SK-N-DZ (cell line): ENCODE results near the gene LAIR2.
"Not testable (repeated sequence)": the region's sequence is repeated elsewhere in the genome, so short reads cannot be mapped to it uniquely, and the experiment has no call there.

Experiments used
- DNase-seq: peaks from one replicate; pipeline ENCODE4 v3.0.0-alpha.2; 2015; ENCODE audit warnings: low spot score

The LAIR2 gene

GRCh38 chr19:54464630-54465425 lies 37.8 kb upstream of the LAIR2 start:
- DNase-seq = peak; percentile 75

- no peak for DNase-seq
Observed at GRCh38 chr19:54465426-54466109, 37.1 kb upstream of the LAIR2 start.

GRCh38 chr19:54466110-54466480 lies 36.5 kb upstream of the LAIR2 start:
- DNase-seq = not testable (repeated sequence)

GRCh38 chr19:54469496-54469934 lies 33.1 kb upstream of the LAIR2 start:
- no peak for DNase-seq

- no peak for DNase-seq
Observed at GRCh38 chr19:54470276-54470887, 32.2 kb upstream of the LAIR2 start.

- DNase-seq = no peak
Observed at GRCh38 chr19:54470991-54471782, 31.4 kb upstream of the LAIR2 start.

- DNase-seq = no peak
Observed at GRCh38 chr19:54473071-54473891, 29.4 kb upstream of the LAIR2 start, which contains the start of gene CDC42EP5. CDC42EP5 (minus strand) TSS chr19:54473296; CDS start chr19:54465547, 7,749 bp downstream.

GRCh38 chr19:54473892-54474372 lies 28.7 kb upstream of the LAIR2 start:
- DNase-seq = no peak

- DNase-seq = no peak
Observed at GRCh38 chr19:54475706-54476105, 26.9 kb upstream of the LAIR2 start.

- no peak for DNase-seq
Observed at GRCh38 chr19:54477650-54478049, 25.0 kb upstream of the LAIR2 start.

- DNase-seq = peak; percentile 57
Observed at GRCh38 chr19:54478677-54479266, 23.9 kb upstream of the LAIR2 start.

GRCh38 chr19:54480051-54480450 lies 22.6 kb upstream of the LAIR2 start:
- DNase-seq = no peak

- DNase-seq = peak; percentile 52
Observed at GRCh38 chr19:54481326-54481930, 21.2 kb upstream of the LAIR2 start.

GRCh38 chr19:54482889-54483288 lies 19.7 kb upstream of the LAIR2 start:
- DNase-seq = no peak

GRCh38 chr19:54484451-54484850 lies 18.2 kb upstream of the LAIR2 start:
- no peak for DNase-seq

- no peak for DNase-seq
Observed at GRCh38 chr19:54485851-54486250, 16.8 kb upstream of the LAIR2 start.

- no peak for DNase-seq
Observed at GRCh38 chr19:54489341-54489740, 13.3 kb upstream of the LAIR2 start.

- DNase-seq = no peak
Observed at GRCh38 chr19:54489766-54490165, 12.9 kb upstream of the LAIR2 start.

GRCh38 chr19:54492568-54492967 lies 10.1 kb upstream of the LAIR2 start:
- no peak for DNase-seq

- not testable (repeated sequence) for DNase-seq
Observed at GRCh38 chr19:54493056-54493455, 9.6 kb upstream of the LAIR2 start.
